Stimulated activated CD4-positive, alpha-beta T cell treated with anti-CD3 and anti-CD28 coated beads, TNF-alpha, amount 100 ng/mL, for 4 hours (primary cell): ENCODE results near the gene CLUH.
"Not testable (repeated sequence)": the region's sequence is repeated elsewhere in the genome, so short reads cannot be mapped to it uniquely, and the experiment has no call there.

Experiments used
- DNase-seq, 3 experiments: peaks; one replicate each; pipeline ENCODE4 v3.0.0-alpha.2; 2020; ENCODE audit warnings: low read depth in 3 of 3

CLUH gene

GRCh38 chr17:2701161-2701995 lies 10.2 kb downstream of the CLUH start:
- no peak for DNase-seq

GRCh38 chr17:2700491-2701141 lies 10.9 kb downstream of the CLUH start:
- no peak for DNase-seq

GRCh38 chr17:2700030-2700490 lies 11.5 kb downstream of the CLUH start:
- no peak for DNase-seq

- DNase-seq: not testable (repeated sequence)
Observed at GRCh38 chr17:2699216-2699805, 12.3 kb downstream of the CLUH start.

GRCh38 chr17:2697611-2698162 lies 13.9 kb downstream of the CLUH start:
- no peak for DNase-seq

- no peak for DNase-seq
Observed at GRCh38 chr17:2695961-2696760, 15.4 kb downstream of the CLUH start.

- DNase-seq: no peak
Observed at GRCh38 chr17:2695243-2695960, 16.2 kb downstream of the CLUH start.

GRCh38 chr17:2694381-2695242 lies 17.0 kb downstream of the CLUH start:
- no peak for DNase-seq

GRCh38 chr17:2693561-2694380 lies 17.8 kb downstream of the CLUH start:
- no peak for DNase-seq

- no peak for DNase-seq
Observed at GRCh38 chr17:2692781-2693135, 18.8 kb downstream of the CLUH start.

- no peak for DNase-seq
Observed at GRCh38 chr17:2691965-2692780, 19.4 kb downstream of the CLUH start.

GRCh38 chr17:2691069-2691871 lies 20.3 kb downstream of the CLUH start:
- DNase-seq: no peak

- DNase-seq: no peak
Observed at GRCh38 chr17:2690165-2691068, 21.1 kb downstream of the CLUH start.

GRCh38 chr17:2689411-2690164 lies 22.0 kb downstream of the CLUH start:
- no peak for DNase-seq
